ENCODE results near the gene PIAS1. TPM values are rescaled to one million over a fixed set of nuclear protein-coding genes. Genes with fewer than 3 reads are reported as not detected.
A peak's percentile ranks its signal among the peaks of the same experiment; 100 is the strongest.

Gene PIAS1
- total and polyA plus RNA-seq, 8 donors: 10.6 to 29.0 (median 17.6) TPM

DNA sequence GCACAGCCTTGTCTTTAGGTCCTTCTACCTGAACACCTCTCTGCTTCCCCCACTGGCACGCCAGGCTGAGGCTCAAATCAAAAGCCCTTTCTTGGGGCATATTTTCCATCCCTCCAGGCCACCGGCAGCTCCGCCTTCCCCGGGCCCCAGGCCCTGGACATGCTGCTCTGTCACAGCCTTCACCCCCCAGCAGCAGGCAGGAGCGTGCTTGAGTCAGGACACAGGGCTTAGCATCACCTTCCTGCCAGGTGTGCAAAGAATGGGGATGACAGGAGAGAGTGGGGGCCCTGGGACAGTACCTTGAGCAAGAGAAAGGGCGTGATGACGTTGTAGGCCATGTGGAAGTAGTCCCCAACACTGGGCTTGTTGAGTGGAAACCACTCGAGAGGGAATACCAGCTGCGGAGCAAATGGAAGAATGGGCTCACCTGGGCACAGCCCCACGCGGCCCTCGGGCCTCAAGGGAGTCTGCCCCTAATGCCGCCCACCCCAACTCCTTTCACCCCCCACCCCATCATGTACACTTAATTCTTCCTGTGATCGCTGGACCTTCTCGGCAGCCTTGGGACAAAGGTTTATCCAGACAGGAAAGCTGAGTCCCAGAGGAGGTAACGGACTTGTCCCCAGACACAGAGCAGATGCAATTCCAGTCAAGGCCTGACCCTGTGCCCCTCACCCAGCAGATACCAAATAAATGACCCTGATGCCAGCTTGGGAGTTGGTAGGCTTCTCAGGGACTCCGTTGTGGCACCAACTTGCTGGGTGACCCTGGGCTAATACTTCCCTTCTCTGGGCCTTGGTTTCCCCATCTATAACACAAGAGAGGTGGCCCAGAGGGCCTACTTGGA lies 160.1 kb downstream of the PIAS1 start:
- intact Hi-C loops (cut with DNase I): no loop called here
- Histone ChIP-seq H3K9me3 (no peaks in the 10 kb centered on the region), H3K4me3 (no peak overlapping the region), H3K27me3 (no peaks in the 10 kb centered on the region), H3K36me3 (no peaks in the 10 kb centered on the region), H3K27ac (no peak overlapping the region), H3K4me1 (no peaks in the 10 kb centered on the region)
- DNase-seq (peak in 1 of 6 donors; percentile 21), FAIRE-seq (no peak), ATAC-seq (no peak)
- WGBS, 2 donors: 94% methylated on average over 17 of the region's 17 CpGs
- TF ChIP-seq, protein P1, sequence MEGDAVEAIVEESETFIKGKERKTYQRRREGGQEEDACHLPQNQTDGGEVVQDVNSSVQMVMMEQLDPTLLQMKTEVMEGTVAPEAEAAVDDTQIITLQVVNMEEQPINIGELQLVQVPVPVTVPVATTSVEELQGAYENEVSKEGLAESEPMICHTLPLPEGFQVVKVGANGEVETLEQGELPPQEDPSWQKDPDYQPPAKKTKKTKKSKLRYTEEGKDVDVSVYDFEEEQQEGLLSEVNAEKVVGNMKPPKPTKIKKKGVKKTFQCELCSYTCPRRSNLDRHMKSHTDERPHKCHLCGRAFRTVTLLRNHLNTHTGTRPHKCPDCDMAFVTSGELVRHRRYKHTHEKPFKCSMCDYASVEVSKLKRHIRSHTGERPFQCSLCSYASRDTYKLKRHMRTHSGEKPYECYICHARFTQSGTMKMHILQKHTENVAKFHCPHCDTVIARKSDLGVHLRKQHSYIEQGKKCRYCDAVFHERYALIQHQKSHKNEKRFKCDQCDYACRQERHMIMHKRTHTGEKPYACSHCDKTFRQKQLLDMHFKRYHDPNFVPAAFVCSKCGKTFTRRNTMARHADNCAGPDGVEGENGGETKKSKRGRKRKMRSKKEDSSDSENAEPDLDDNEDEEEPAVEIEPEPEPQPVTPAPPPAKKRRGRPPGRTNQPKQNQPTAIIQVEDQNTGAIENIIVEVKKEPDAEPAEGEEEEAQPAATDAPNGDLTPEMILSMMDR (IDR thresholded peaks at IDR 0.05): no peak

DNA sequence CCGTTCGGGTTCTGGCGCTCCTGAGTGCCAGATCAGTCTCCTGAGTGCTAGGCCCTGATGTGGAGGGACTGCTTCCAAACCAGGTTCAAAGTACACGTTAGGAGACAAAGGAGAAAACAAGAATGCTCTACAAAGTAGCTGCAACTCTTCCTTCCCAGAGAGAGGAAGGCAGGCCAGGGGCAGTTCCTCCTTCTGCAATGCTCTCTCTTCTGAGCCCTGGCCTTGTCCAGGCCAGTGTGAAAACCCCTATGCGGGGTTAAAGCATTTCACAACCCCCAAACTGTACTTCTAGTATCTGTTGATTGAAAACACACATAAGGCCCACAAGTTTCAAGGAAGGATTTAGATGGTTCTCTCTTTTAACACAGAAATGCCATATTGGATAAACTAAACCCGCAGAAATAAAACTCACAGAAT lies 160.7 kb downstream of the PIAS1 start:
- H3K9me3 ChIP-seq: no peaks in the 10 kb centered on the region
- no peak for DNase-seq
- H3K4me1 ChIP-seq: no peaks in the 10 kb centered on the region
- intact Hi-C loops (cut with DNase I): no loop called here
- H3K36me3 ChIP-seq: no peaks in the 10 kb centered on the region
- peak in 1 of 4 donors; percentile 11 for ATAC-seq
- FAIRE-seq: no peak
- no peaks in the 10 kb centered on the region for H3K27me3 ChIP-seq
- 77 to 85% methylated on average over 6 of the region's 6 CpGs for WGBS, 2 donors
- H3K27ac ChIP-seq: no peak overlapping the region
- TF ChIP-seq, protein P1 (IDR thresholded peaks at IDR 0.05): no peak
- no peak overlapping the region for H3K4me3 ChIP-seq

DNA sequence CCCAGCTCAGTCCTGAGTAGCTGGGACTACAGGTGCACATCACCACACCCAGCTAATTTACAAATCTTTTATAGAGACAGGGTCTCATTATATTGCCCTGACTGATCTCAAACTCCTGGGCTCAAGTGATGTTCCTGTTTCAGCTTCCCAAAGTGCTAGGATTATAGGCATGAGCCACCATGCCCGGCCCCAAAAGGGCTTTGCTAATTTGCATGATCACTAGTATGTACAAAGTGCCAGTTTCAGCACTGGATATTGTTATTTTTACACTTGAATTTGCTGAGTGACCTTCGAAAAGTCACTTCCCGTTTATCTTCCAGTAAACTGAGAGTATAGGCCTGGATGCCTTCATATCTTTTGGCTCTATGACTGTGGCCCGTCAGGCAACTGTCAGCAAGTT lies 163.2 kb downstream of the PIAS1 start:
- TF ChIP-seq, protein P1 (IDR thresholded peaks at IDR 0.05): no peak
- H3K9me3 ChIP-seq: no peaks in the 10 kb centered on the region
- ATAC-seq: no peak
- intact Hi-C loops (cut with DNase I): no loop called here
- H3K4me1 ChIP-seq: no peaks in the 10 kb centered on the region
- no peak overlapping the region for H3K27ac ChIP-seq
- WGBS, 2 donors: 89 to 91% methylated on average over 4 of the region's 4 CpGs
- H3K36me3 ChIP-seq: no peaks in the 10 kb centered on the region
- no peak overlapping the region for H3K4me3 ChIP-seq
- H3K27me3 ChIP-seq: no peaks in the 10 kb centered on the region
- no peak for FAIRE-seq
- no peak for DNase-seq

DNA sequence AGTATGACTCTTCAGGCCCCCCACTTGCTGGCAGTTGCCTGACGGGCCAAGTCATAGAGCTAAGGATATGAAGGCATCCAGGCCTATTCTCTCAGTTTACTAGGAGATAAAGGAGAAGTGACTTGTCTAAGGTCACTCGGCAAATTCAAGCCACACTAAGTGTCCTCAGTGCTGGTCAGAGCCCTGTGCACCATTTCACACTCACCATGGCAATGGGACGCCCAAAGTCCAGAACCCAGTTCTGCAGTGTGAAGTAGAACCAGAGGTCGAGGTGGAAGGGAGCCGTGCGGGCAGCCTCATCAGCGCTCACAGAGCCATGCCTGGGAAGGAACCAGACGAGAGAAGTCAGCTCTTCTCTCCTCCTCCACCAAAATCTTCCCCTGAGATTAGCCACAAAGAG lies 164.2 kb downstream of the PIAS1 start:
- 95 to 97% methylated on average over 8 of the region's 8 CpGs for WGBS, 2 donors
- DNase-seq (peak in 1 of 6 donors; percentile 6), FAIRE-seq (no peak), ATAC-seq (no peak)
- no peaks in the 10 kb centered on the region for H3K4me1 ChIP-seq
- no peaks in the 10 kb centered on the region for H3K36me3 ChIP-seq
- H3K9me3 ChIP-seq: no peaks in the 10 kb centered on the region
- intact Hi-C loops (cut with DNase I): no loop called here
- no peak overlapping the region for H3K4me3 ChIP-seq
- H3K27me3 ChIP-seq: no peaks in the 10 kb centered on the region
- TF ChIP-seq, protein P1 (IDR thresholded peaks at IDR 0.05): no peak
- no peak overlapping the region for H3K27ac ChIP-seq
